ENCODE measurements around the gene GTSE1. TPM values are rescaled to one million over a fixed set of nuclear protein-coding genes. Genes with fewer than 3 reads are reported as not detected.

GTSE1 gene
- total and polyA plus RNA-seq, 10 donors, result 1.3 to 5.2 (median 3.0) TPM

DNA sequence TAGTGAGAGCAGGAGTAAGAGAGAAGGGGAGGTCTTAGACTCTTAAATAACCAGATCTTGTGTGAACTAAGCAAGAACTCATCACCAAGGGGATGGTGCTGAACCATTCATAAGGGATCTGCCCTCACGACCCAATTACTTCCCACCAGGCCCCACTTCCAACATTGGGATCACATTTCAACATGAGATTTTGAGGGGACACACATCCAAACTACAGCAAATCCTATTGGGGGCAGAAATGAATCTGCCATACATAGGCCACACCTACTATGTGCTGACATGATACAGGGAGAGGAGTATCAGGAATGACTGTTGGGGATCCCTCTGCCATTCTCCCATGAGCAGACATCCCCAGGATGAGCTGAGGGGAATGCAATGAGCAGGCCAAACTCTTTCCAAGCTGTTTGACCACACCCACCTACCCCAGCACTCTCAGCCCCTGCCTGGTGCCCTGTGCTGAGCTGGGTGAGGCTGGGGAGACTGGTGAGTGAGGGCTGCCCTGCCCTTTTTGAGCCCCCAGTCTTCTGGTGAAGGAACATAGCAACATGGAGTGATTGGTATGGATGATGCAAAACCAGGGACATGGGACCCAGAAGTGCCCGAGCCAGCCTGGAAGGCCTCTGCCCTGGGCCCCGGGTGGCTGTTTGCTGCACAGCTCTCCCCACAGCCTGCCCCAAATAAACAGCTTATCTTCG lies 1.2 kb upstream of the GTSE1 start:
- DNase-seq, result no peak
- peaks cover 0 to 57% (median 20%) of the 10 kb centered on the region in 6 donors for H3K36me3 ChIP-seq
- WGBS, 5 donors, result 60 to 90% (median 75%) methylated on average over 4 of the region's 4 CpGs
- H3K27ac ChIP-seq, result peak overlapping the region in 7 of 8 donors; percentile 91 to 98 (median 95)
- peaks cover 18 to 59% (median 44%) of the 10 kb centered on the region in 6 donors for H3K4me1 ChIP-seq
- TF ChIP-seq, protein P1, sequence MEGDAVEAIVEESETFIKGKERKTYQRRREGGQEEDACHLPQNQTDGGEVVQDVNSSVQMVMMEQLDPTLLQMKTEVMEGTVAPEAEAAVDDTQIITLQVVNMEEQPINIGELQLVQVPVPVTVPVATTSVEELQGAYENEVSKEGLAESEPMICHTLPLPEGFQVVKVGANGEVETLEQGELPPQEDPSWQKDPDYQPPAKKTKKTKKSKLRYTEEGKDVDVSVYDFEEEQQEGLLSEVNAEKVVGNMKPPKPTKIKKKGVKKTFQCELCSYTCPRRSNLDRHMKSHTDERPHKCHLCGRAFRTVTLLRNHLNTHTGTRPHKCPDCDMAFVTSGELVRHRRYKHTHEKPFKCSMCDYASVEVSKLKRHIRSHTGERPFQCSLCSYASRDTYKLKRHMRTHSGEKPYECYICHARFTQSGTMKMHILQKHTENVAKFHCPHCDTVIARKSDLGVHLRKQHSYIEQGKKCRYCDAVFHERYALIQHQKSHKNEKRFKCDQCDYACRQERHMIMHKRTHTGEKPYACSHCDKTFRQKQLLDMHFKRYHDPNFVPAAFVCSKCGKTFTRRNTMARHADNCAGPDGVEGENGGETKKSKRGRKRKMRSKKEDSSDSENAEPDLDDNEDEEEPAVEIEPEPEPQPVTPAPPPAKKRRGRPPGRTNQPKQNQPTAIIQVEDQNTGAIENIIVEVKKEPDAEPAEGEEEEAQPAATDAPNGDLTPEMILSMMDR (IDR thresholded peaks at IDR 0.05 in 8 of 11, conservative IDR thresholded peaks at IDR 0.05 in 3 of 11), result no peak
- TF ChIP-seq POLR2AphosphoS5 (IDR thresholded peaks at IDR 0.05), result no peak
- no peak for TF ChIP-seq POLR2A (IDR thresholded peaks at IDR 0.05)
- H3K9me3 ChIP-seq, result peaks cover 0 to 15% (median 9%) of the 10 kb centered on the region in 8 donors
- peaks cover 0 to 5% (median 0%) of the 10 kb centered on the region in 7 donors for H3K27me3 ChIP-seq (replicated peaks in 1 of 7)
- peak overlapping the region in 5 of 8 donors; percentile 65 to 90 (median 69) for H3K4me3 ChIP-seq
- intact Hi-C loops (cut with DNase I; ENCODE audit: low total_unique reads), result no loop called here

DNA sequence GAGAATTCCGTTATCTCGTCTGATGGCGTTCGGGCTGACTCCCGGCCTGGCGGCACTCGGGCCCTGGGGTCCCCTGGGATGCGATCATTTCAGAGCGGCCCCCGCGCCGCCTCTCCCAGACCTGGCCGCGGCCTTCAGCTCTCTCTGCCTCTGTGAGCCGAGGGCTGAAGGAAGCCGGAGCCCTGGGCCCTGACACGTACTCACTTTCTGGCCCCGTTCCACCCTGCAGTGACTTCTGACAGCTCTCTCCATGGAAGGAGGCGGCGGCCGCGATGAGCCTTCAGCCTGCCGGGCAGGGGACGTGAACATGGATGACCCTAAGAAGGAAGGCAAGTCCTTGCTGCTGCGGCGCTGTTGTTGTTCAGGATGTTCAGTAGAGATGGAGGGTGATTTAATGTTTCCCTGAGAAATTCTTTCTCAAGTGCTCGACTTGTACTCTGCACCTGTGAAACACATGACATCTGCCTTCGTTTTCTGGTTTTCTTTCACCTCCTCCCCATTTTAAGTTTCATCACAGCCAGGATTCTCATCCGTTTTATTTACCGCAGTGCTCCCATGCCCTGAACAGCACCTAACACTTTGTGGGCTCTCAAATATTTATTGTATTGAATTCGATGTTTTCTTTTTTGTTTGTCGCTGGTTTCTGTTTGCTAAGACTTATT lies 612 bp downstream of the GTSE1 start:
- no peak for TF ChIP-seq POLR2AphosphoS5 (IDR thresholded peaks at IDR 0.05)
- TF ChIP-seq, protein P1 (IDR thresholded peaks at IDR 0.05 in 8 of 11, conservative IDR thresholded peaks at IDR 0.05 in 3 of 11), result no peak
- TF ChIP-seq POLR2A (IDR thresholded peaks at IDR 0.05), result no peak
- Histone ChIP-seq H3K9me3 (peaks cover 0 to 2% (median under 1%) of the 10 kb centered on the region in 8 donors), H3K27me3 (replicated peaks in 1 of 7) (peaks cover 0 to 5% (median 0%) of the 10 kb centered on the region in 7 donors), H3K4me1 (peaks cover 18 to 57% (median 44%) of the 10 kb centered on the region in 6 donors), H3K36me3 (peaks cover 0 to 54% (median 11%) of the 10 kb centered on the region in 6 donors), H3K27ac (peak overlapping the region in 4 of 8 donors; percentile 91 to 98 (median 94)), H3K4me3 (peak overlapping the region; percentile 54 to 90 (median 66))
- intact Hi-C loops (cut with DNase I; ENCODE audit: low total_unique reads), result no loop called here
- 6 to 11% (median 7%) methylated on average over 15 to 32 of the region's 32 CpGs for WGBS, 5 donors
- no peak for DNase-seq

DNA sequence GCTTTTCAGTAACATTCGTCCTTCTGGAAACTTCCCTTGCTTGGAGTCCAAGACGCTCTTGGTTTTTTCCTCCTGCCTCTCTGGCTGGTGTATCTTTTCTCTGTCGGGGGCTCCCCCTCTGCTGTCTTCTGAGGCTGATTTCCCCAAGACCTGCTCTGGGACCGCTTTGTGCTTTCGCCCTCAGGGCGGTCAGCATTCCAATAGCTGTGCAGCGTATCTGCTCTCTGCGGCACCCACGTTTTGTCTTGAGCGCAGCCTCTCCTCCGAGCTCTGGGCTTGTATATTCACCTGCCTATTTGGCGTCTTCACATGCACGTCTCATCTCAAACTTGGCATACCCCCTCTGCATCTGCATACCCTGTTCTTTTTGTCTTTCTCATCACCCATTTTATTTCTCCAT lies 2.4 kb downstream of the GTSE1 start:
- intact Hi-C loops (cut with DNase I; ENCODE audit: low total_unique reads), result no loop called here
- no peak overlapping the region for H3K4me3 ChIP-seq
- 95 to 98% (median 97%) methylated on average over 13 of the region's 13 CpGs for WGBS, 5 donors
- TF ChIP-seq, protein P1 (IDR thresholded peaks at IDR 0.05 in 8 of 11, conservative IDR thresholded peaks at IDR 0.05 in 3 of 11), result no peak
- TF ChIP-seq POLR2A (IDR thresholded peaks at IDR 0.05) (no peak), POLR2AphosphoS5 (IDR thresholded peaks at IDR 0.05) (no peak)
- no peaks in the 10 kb centered on the region for H3K9me3 ChIP-seq
- peak; percentile 68 for DNase-seq
- peaks cover 10 to 38% (median 28%) of the 10 kb centered on the region in 6 donors for H3K4me1 ChIP-seq
- no peak overlapping the region for H3K27ac ChIP-seq
- H3K36me3 ChIP-seq, result peaks cover 0 to 36% (median 0%) of the 10 kb centered on the region in 6 donors
- H3K27me3 ChIP-seq (replicated peaks in 1 of 7), result peaks cover 0 to 5% (median 0%) of the 10 kb centered on the region in 7 donors

DNA sequence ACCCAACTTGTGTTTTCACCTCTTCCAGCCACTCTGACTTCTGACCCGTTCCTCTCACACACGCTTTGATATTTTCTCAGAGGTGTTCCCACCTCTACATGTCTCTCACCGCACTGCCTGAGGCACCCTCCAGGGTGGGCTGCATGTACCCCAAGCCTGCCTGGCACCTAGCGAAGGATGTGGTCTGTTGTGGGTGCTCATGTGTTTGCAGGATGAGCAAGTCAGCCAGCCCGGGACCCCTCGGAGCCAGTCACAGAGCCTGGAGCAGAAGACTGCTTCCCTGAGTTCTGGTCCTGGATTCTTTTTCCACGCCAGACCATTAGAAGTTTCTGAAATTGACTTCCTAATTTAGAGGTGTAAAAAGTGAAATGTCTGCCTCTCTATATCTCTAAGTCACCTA lies 3.8 kb downstream of the GTSE1 start:
- peaks cover 10 to 28% (median 22%) of the 10 kb centered on the region in 6 donors for H3K4me1 ChIP-seq
- no peak overlapping the region for H3K4me3 ChIP-seq
- TF ChIP-seq POLR2AphosphoS5 (IDR thresholded peaks at IDR 0.05), result no peak
- TF ChIP-seq, protein P1 (IDR thresholded peaks at IDR 0.05 in 8 of 11, conservative IDR thresholded peaks at IDR 0.05 in 3 of 11), result no peak
- no peak for TF ChIP-seq POLR2A (IDR thresholded peaks at IDR 0.05)
- WGBS, 5 donors, result 94 to 99% (median 97%) methylated on average over 7 of the region's 7 CpGs
- no peak overlapping the region for H3K27ac ChIP-seq
- intact Hi-C loops (cut with DNase I; ENCODE audit: low total_unique reads), result no loop called here
- H3K27me3 ChIP-seq (replicated peaks in 1 of 7), result peaks cover 0 to 5% (median 0%) of the 10 kb centered on the region in 7 donors
- H3K9me3 ChIP-seq, result no peaks in the 10 kb centered on the region
- DNase-seq, result peak; percentile 55
- H3K36me3 ChIP-seq, result peaks cover 0 to 36% (median 0%) of the 10 kb centered on the region in 6 donors
